Measurements from ENCODE around the gene GDF7.
"Not testable (repeated sequence)": the region's sequence is repeated elsewhere in the genome, so short reads cannot be mapped to it uniquely, and the experiment has no call there.

Gene GDF7

GRCh38 chr2:20697322-20697934 lies 30.5 kb downstream of the GDF7 start:
- no peak for DNase-seq (ENCODE audit: low read depth, low spot score)

- DNase-seq (ENCODE audit: low read depth, low spot score), result no peak
Measured at GRCh38 chr2:20698916-20699613, 32.1 kb downstream of the GDF7 start.

- DNase-seq (ENCODE audit: low read depth, low spot score), result no peak
Measured at GRCh38 chr2:20702563-20702962, 35.6 kb downstream of the GDF7 start.

- no peak for DNase-seq (ENCODE audit: low read depth, low spot score)
Measured at GRCh38 chr2:20704886-20705285, 37.9 kb downstream of the GDF7 start.

GRCh38 chr2:20706217-20706616 lies 39.3 kb downstream of the GDF7 start:
- DNase-seq (ENCODE audit: low read depth, low spot score), result no peak

GRCh38 chr2:20706786-20707185 lies 39.8 kb downstream of the GDF7 start:
- DNase-seq (ENCODE audit: low read depth, low spot score), result no peak

- no peak for DNase-seq (ENCODE audit: low read depth, low spot score)
Measured at GRCh38 chr2:20707601-20708000, 40.7 kb downstream of the GDF7 start.

- not testable (repeated sequence) for DNase-seq (ENCODE audit: low read depth, low spot score)
Measured at GRCh38 chr2:20711641-20712040, 44.7 kb downstream of the GDF7 start.

- DNase-seq (ENCODE audit: low read depth, low spot score), result not testable (repeated sequence)
Measured at GRCh38 chr2:20713585-20713984, 46.6 kb downstream of the GDF7 start.

- not testable (repeated sequence) for DNase-seq (ENCODE audit: low read depth, low spot score)
Measured at GRCh38 chr2:20714412-20714811, 47.5 kb downstream of the GDF7 start.

- not testable (repeated sequence) for DNase-seq (ENCODE audit: low read depth, low spot score)
Measured at GRCh38 chr2:20716164-20716563, 49.2 kb downstream of the GDF7 start.

- no peak for DNase-seq (ENCODE audit: low read depth, low spot score)
Measured at GRCh38 chr2:20717641-20718040, 50.7 kb downstream of the GDF7 start.

GRCh38 chr2:20722592-20723240 lies 55.8 kb downstream of the GDF7 start:
- no peak for DNase-seq (ENCODE audit: low read depth, low spot score)

GRCh38 chr2:20723543-20723942 lies 56.6 kb downstream of the GDF7 start:
- no peak for DNase-seq (ENCODE audit: low read depth, low spot score)

GRCh38 chr2:20724500-20725053 lies 57.6 kb downstream of the GDF7 start:
- DNase-seq (ENCODE audit: low read depth, low spot score), result no peak

GRCh38 chr2:20725782-20726181 lies 58.8 kb downstream of the GDF7 start:
- no peak for DNase-seq (ENCODE audit: low read depth, low spot score)

- DNase-seq (ENCODE audit: low read depth, low spot score), result no peak
Measured at GRCh38 chr2:20726913-20727312, 60.0 kb downstream of the GDF7 start.

- no peak for DNase-seq (ENCODE audit: low read depth, low spot score)
Measured at GRCh38 chr2:20728114-20728758, 61.3 kb downstream of the GDF7 start.

All from activated CD4-positive, CD25-positive, alpha-beta regulatory T cell treated with anti-CD3 and anti-CD28 coated beads, Interleukin-2, amount 50 U/mL, for 16 hours (primary cell).